GM19023 (cell line): ENCODE data around the gene MAP9.
"Not testable (repeated sequence)": the region's sequence is repeated elsewhere in the genome, so short reads cannot be mapped to it uniquely, and the experiment has no call there.

Source experiments
- ATAC-seq: cut with Tn5 transposase; IDR thresholded peaks from one replicate; pipeline ENCODE4 v1.9.1; 2021; ENCODE audit warnings: mild to moderate bottlenecking, moderate library complexity; ENCODE audit not compliant: unreplicated experiment

Gene MAP9

DNA sequence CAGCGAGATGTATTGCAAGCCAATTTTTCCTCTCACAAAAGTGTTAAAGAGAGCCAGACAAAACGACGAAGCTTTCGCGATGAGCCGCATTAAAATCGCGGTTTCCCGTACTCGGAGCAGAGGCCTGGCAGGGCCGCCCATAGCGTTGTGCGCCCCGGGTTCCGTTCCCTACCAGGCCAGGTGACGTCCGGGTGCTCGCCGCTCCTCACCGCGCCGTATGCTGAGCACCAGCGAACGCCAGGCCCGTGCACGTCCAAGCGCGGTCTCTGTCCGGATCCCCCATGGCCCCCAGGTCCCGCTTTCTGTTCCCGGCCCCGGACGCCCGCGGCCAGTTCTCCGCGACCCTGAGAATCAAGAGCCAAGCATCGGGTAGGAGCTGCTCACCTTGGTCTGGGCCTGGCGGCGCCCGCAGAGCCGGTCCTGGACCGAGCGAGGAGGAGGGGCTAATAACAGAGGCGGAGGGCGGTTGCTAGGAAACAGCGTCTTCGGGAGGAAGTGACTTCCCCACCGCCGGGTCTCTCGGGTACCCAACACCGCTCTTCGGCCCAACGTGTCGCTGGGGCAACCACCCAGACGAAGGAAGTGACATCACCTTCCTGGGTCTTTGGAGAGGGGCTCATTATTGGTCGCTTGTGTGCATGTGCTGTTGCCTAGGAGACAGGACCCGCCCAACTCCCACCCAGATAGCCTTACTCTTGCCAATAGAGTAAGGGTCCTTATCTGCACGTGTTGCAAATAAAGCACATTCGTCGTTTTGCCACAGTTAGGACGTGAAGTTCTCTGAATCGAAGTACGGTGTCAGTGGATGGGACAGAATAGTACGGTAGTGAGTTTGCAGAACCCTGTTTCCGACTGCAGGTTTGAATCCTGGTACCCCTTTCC is at the start of gene MAP9:
TSS of gene MAP9 (minus strand) at position 579 of the 882 bp plus-strand sequence. CDS start 1,115 bp downstream, outside the sequence.
- ATAC-seq = peak; percentile 99

DNA sequence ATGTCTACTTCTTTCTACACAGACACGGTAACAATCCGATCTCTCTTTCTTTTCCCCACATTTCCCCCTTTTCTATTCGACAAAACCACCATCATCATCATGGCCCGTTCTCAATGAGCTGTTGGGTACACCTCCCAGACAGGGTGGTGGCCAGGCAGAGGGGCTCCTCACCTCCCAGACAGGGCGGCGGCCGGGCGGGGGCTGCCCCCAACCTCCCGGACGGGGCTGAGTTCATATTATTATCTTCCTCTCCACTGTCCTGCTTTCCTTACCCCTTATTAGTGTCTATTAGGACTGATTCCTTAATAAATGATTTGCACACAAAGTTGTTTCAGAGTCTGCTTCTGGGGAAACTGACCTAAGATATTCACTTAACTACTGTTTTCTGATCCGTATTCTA is 48.0 kb upstream of the MAP9 start:
- ATAC-seq = not testable (repeated sequence)

DNA sequence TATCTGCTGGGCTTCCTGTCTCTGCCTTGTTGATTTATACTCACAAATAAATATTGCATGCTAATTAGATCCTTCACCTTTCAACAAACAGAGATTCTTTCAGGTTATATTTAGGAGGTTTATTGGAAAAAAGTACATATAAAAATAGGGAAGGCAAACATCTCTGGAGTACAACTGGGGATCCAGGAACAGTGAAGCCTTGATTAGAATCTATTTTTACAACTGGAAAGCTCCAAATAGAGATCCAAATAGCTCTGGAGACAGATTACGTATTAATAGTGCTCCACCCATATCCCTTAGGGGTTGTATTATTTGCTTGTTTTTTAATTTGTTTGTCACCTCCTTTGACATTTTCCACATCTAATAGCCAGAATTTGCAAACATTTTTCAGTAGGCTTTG is 46.9 kb upstream of the MAP9 start:
- no peak for ATAC-seq

DNA sequence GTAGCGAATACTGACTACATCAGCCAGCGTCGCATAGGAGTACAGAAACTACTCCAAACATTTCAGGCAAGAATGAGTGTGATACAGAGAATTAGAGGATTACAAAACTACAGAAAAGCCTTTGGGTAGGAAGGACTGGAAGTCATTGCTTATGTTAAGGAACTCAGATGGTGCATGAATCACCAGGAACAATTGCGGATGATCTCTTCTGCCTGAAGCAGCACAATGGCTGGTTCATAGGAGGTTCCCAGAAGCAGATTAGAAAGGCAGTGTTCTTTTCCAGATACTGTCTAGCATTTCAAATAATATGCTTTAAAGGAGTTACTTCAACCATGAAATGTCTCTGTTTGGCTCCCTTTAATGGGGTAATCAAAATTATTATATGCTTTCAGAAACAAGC is 42.5 kb upstream of the MAP9 start:
- no peak for ATAC-seq

DNA sequence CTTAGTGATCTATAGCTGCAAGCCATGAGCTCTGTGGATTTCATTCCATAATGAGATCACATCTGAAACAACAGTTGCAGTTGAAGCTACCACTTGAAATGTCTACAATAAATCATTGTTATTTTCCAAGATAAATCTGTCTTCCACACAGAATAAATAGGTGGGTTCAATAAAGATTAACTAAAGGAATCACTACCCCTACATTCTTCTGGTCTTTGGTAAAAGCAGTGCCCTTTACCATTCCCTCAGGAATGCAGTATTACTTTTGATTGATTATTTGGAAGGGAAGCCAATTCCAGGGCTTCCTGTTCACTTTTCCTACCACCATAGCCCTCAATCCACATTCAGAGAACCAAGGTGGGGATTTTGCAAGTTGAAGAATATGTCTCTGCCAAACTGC is 38.9 kb upstream of the MAP9 start:
- no peak for ATAC-seq

DNA sequence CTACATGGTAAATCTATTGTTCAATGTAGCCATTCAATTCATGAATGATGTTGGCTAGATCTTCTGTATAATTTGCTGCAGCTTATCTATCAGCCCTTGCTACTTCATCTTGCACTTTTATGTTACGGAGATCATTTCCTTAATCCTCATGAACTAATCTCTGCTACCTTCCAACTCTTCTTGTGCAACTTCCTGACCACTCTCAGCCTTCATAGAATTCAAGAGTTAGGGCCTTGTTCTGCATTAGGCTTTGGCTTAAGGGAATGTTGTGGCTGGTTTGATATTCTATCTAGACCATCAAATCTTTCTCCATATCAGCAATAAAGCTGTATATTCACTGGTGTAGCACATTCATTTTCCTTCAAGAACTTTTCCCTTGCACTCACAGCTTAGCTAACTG is 36.7 kb upstream of the MAP9 start:
- ATAC-seq = no peak

DNA sequence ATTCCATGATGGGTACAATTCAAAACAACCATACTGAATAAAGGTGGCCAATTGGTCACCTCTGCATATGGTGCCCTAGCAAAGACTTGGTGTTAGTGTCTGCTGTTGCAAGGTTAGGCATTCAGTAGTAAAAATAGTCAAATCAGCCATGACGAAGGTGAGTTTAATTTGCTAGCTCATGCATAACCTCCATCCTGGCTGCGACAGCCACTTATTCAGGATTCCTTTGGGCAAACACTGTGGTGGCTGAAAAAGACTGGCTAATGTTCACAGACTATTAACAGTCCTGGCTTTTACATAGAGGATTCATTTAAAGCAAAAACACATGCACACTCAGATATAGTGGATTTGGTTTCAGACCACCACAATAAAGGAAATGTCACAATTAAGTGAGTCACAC is 34.8 kb upstream of the MAP9 start:
- ATAC-seq = no peak

DNA sequence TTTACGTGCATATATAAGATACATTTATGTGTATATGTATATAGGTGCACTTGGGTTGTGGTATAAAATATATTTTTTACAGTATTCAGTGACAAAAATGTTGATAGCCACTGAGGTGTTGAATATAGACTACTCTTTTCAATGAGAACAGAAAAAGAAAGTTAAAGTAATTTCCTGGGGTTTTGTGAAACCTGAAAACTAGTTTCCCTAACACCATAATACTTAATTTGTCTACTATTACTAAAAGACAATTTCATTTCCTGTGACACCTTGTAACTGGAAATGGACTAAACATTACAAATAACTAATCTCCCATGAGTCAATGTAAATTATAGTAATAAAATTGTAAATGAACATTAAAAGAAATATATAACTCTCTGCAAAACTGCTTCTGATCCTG is 32.0 kb upstream of the MAP9 start:
- no peak for ATAC-seq

DNA sequence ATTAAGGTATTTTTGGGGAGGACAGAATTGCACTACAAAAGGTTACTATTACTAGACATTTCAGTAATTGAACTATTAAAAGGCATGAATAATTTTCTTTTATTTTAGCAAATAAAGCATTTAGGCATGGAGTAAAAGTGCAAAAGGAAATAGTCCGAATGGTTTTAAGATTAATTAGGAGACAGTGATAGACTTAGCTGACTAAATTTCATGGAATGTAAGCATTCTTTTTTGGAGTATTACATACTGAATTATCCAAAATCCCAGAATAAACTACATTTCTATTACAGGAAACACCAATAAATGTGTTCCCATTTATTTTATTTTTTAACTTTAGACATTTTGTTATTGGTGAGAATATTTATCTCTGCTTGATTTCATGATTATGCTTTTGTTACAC is 30.7 kb upstream of the MAP9 start:
- no peak for ATAC-seq

DNA sequence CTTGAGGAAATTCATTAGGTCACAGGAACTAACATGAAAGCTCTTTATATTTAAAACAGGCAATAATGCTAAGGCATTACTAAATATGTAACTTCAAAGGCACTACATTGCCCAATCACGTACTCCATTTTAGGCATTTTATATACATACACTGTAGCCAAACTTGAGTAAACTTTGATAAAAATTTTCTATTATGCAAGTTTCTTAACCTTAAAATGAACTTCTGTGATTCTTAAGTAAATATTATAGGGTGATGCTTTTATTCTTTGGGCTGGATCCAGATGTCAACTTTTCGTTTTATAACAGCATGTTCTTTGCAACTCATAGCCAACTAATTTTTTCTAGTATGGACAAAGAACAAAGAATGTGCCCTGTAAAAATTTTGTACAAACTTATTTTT is 28.3 kb upstream of the MAP9 start:
- ATAC-seq = no peak

DNA sequence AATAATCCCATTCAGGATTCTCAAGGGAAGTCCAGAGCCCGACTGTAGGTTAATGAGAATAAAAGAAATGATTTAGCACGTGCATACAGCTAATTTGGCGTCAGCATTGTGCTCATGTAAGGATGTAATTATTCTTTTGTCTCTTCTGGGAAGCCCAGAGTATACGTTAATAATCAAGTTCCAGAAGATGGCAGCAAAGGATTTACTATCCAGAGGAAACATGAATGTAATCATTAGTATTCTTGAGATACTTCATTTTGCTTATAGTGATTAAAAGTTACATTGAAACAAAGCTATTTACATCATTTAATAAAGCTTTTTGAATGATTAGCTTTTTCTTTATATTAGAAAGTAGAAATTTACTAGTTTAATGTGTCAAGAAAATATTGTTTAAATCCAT is 27.1 kb upstream of the MAP9 start:
- no peak for ATAC-seq

DNA sequence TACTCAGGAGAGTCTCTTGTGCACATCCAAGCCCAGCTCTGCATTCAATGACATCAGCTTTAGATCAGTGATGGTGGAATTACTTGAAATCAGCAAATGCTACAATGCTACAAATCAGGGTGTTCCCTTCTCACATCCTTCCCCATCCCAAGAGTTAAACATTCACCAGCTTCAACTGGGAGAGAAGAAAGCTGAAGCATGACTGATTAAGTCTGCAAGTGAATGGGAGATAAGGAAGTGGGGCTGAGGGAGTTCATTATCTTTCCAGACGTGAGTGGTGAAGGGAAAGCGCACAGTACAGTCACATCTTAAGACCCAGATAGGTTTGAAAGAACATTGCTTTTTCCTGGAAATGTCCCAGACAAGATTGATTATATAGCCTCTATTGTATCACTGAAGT is 26.2 kb upstream of the MAP9 start:
- no peak for ATAC-seq

DNA sequence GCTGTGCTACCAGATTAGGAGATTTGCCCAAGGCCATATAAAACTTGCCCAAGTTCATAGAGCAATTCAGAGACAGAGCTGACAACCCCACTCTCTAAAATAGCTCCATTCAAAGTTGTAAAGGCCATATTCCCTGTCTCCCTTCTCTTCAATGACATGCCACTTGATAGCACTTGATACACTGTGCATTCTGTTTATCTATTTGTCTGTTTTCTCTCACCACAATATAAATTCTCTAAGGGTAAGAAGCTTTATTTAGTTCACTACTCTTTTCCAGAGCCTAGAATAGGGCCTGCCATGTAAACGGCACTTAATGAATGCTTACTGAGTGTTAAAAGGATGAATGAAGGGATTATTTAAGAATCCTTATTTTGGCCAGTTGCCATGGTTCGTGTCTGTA is 24.1 kb upstream of the MAP9 start:
- ATAC-seq = no peak

DNA sequence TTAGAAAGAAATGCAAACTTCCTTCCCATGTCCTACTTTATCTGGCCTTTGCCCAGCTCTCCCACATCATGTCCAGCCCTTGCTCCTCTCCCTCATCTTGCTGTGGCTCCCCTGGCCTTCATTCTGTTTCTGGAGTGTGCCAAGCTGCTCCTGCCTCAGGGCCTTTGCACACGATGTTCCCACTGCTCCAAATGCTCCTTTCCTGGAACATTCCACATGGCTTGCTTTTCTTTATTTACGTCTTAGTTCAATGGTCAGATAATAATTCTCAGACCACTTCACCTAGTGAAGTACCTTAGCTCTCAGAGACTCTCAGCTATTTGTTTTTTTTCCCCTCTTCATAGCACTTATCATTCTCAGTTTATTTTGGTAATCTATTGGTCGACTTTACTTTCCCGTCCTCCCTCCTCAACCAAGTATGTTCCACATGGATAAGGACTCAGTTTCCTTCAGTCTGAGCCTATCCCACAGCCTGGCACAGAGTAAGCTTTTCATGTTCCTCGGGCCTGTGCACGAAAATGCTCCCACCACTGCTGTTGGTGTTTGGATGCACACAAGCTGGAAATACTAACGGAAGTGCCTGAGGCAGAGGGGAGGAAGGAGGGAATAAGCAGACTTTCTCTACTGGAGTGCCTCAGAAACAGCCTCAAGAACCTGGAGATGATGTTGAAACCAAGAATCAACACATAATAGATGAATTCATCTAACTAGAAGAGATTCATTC is 23.4 kb upstream of the MAP9 start:
- no peak for ATAC-seq

DNA sequence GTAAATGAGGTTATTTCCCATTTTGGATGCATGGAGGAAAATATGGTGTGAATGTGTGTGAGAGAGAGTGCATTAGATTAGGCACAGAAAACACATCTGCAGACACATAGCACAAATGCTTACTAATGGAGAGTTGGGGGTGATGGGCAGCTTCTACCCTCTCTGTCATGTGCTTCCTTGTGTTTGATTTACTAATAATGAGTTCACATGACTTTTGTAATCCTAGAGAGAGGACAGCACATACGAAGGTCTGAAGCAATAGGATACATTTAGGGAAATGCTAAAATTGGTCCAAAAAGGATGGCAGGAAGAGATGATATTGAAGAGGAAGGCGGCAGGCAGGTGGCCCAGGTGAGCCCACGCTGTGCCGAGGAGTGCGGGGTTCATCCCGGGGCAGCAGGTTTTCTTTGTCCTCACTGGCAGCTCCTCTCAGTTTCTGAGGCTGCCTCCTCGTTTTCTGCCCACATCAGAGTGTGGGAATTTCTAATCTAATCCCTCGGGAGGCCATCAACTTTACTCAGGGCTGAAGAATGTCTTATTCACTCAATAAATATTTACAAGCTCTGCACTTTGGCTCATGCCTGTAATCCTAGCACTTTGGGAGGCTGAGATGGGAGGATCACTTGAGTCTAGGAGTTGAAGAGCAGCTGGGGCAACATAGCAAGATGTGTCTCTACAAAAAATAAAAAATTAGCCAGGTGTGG is 15.9 kb upstream of the MAP9 start:
- no peak for ATAC-seq

DNA sequence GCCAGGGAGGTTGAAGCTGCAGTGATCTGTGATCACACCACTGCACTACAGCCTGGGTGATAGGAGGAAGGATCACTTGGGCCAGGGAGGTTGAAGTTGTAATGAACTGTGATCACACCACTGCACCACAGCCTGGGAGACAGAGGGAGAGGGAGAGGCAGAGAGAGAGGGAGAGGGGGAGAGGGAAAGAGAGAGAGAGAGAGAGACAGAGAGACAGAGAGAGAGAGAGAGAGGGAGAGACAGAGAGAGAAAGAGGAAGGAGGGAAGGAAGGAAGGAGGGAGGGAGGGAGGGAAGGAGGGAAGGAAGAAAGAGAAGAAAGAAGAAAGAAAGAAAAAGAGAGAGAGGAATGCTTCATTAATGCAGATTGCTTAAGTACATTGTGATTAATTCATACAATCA is 15.2 kb upstream of the MAP9 start:
- no peak for ATAC-seq

DNA sequence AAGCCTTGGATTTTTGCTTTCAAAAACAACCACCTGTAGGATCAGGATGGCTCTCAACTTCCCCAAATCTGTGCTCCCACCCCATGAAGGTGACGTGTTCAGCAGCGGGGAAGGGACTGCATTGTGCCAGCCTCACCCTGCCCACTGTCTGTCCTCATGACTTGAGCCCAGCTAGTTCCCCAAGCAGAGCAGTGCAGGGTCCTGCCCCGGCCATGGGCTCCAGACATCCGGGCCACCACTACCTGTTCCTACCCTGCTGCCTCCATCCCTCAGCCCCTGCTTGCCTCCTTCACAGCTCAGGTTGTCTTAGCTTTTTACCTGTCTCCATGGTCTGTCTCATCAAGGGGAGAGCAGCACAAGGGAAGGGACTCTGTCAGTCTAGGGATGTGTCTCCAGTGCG is 11.4 kb upstream of the MAP9 start:
- ATAC-seq = no peak

DNA sequence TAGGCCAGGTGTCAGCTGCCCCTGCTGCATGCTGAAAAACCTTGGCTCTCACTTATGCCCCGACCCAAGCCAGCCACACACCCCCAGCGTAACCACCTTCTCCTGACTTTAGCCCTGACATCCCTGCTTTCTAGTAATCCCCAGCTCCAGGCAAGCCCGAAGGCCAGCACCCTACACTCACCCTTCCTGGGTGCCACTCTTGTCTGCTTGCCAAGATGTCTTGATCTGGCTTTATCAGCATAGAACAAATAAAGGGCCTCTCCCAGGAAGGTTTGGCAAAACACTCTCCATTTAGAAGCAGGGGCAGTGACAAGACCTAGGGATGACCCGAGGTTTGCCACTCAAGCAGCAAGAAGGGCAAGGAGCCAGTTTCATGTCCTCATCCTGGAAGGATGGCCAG is 6.8 kb upstream of the MAP9 start:
- no peak for ATAC-seq

DNA sequence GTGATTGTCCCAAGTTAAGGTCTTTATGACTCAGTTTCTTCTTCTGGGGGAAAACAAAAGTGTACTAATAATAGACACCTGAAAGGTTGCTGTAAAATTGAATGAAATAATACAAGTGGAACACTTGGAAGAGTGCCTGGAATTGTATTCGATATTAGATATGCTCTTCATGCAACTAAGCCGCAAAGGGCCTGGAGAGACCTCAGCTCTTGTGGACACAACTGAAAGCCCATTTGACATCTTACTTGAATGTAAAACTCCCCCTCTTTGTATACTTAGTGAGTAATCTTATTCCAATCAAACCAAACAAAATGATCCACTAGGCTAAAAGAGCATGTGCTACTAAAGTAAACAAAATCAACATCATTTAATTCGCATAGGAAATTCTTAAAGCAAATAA is 511 bp upstream of the MAP9 start:
- ATAC-seq = no peak

DNA sequence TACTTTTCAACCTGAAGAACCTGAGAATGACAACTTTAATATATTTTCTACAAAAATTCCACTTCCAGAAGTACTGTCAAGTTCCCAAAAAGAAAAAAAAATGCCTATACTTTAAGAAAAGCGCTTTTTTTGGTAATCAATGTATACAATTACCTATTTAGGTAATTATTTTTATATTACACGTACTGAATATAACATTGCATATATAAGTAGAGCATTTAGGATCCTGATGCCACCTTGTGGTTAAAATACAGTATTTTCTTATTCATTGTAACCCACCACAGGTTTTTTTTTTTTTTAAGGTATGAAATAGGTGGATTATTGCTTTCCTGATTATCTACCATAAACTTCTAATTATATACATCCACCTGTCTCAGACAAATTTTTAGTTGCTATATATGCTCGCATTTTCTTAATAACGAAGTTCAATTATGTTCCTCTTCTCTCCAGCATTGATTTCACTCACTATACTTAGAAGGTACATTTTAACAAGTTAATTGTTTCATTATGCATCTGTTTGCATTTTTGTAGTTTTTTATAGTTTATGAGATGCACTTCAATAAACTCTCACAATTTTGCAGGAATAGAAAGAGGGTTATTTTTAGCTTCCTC is 5.2 kb downstream of the MAP9 start:
- ATAC-seq = no peak

DNA sequence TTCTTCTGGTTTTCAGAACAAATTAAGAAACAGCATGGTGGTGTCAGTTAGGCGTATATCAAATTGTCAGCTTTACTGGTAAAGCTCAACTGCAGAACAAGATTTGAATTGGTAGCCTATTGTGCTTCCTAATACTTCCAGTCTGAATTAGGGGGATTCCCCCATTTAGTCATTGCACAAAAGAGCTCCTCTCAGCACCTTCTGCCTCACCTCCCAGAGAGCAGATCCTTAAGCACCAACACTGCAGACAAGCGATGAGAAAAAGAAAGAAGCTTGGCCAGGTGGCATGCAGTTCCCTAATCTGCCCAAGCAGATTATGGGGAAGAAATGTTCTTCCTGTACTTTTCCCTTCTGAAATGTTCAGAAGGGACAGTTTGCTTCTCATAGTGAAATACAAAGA is 9.2 kb downstream of the MAP9 start:
- ATAC-seq = no peak
